ENCODE results near the gene IL18R1.

Gene IL18R1

DNA sequence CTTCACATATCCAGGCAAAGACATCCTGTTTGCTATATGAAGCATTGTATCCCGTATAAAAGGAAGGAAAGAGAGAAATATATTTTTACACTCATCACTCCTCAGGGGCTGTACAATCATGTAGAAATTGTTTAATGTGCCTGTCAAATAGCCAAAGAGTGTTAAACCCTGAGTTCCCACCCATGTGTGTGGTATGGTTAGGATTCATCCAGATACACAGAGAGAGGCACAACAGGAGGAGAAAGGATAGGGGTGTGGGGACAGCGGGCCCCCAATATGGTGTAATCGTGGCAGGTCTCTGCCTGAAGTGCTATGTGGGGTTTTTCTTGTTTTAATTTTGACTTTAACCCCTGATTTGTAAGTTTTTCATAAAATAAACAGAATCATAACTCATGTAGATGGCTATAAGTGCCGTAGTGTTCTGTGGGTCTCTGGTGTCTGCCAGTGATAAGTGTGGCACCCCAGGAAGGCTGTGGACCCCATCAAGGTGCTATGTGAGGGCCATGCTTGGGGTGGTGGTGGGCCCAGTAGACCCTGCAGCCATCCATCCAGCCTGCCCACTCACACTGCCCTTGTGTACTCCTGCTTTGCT lies 10.2 kb upstream of the IL18R1 start:
- DNase-seq: no peak

DNA sequence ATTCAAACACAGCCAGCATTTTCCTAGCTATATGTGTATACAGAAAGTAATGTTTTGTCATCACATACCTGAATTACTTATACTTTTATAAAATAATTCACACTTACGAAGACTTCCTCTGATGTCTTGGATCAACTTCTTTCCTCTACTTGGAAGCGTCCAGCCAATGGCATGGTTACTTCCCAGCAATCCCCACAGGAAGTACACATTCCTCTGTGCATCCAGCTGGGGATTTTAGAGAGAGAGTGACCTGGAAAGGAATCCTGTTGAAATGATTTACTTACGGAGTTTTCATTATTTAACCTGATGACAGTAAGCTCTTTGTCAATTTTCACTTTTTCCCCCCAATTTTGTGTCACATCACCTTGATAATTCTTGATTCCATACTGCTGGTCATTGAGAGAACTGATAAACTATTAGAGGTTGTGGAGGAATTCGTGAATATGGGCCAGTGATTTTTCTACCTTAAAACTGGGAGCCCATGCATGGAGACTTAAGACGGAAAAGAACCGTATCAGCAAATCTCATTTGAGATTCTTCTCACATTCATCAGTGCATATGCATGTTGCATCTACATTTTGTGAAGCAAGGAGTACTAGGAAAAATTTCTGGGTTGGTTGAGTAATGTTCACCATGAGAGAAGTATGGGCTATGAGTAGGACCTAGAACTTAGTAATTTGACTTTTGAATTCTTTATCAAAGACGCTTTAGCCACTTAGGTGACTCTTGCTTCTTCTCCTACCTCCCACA lies 9.0 kb upstream of the IL18R1 start:
- no peak for DNase-seq

GRCh38 chr2:102350137-102350793 lies 5.3 kb upstream of the IL18R1 start:
- DNase-seq: no peak

GRCh38 chr2:102356381-102356712 lies 751 bp downstream of the IL18R1 start:
- no peak for DNase-seq

DNA sequence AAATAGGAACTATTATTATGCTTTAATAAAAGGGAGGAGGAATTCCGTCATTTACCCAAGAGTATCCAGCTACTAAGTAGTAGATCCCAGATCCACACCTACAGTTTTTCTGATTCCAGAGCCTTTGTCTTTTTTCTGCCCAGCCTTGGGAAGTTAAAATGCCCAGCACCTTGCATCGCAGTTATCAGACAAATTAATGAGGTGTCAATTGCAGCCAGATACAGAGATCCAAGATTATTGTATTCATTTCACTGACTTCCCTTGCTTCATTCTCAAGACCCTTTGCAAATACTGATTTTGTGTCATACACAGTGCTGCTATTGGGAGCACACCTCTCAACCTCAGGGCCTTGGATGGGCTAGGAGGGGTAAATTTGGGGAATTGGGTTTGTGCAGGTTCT lies 1.1 kb downstream of the IL18R1 start:
- no peak for DNase-seq

DNA sequence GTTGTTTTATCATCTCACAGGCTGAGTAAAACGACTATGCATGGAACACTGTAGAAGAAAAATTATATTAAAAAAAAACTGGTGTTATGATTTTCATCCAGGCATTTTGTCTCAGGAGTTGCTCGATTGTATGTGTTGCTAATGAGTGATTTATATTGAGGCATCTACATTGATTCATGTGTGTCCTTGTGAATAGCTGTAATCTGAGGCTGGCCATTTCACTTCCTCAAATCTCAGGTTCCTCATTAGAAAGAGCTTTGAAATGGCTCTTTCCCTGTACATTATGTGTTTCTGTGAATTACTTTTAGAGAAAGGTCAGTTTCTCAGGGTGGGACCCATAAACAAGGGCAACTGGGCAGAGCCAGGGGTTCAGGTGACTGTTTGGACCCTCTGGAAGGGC lies 2.3 kb downstream of the IL18R1 start:
- DNase-seq: no peak

DNA sequence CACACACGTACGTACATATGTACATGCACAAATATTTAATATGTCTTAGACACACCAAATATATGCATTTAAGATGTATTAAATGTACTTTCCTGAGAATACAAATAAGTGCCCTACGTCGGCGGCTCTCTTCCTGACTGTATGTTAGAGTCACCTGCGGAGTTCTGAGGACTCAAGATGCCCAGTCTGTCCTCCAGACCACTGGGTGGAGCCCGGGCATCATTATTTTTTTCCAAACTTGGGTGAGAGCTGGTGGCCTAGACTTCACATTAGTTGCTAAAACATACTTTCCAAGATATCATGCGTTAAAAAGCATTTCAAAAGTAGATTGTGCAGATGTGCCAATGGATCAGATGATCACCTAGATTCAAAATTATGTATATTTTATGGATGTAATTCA lies 2.9 kb downstream of the IL18R1 start:
- no peak for DNase-seq

DNA sequence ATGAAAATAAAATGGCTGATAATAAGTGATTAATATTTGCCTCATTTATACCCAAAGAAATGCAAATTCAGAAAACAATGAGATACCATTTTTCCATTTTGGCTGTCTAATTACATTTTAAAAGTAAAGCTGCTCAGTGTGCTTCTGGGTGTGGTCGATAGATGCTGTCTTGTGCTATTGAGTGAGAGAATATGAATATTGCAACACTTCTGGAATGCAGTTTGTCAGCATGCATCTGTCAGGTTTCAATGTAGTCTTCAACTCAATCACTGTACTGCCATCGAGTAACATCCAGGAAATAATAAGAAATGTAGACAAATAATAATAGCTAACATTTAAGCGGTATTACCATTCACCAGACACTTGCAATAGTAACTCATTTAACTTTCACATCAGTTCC lies 3.9 kb downstream of the IL18R1 start:
- DNase-seq: no peak

GRCh38 chr2:102361632-102362241 lies 6.1 kb downstream of the IL18R1 start:
- no peak for DNase-seq

DNA sequence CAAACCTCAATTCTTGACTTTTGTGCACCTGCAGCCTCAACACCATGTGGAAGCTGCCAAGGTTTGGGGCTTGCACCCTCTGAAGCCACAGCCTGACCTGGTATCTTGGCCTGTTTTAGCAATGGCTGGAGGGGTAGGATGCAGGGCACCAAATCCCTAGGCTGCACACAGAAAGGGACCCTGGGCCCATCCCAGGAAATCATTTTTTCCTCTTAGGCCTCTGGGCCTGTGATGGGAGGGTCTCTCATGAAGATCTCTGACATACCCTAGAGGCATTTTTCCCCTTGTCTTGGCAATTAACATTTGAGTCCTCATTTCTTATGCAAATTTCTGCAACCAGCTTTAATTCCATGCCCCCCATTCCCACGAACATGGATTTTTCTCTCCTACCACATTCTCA lies 10.2 kb downstream of the IL18R1 start:
- no peak for DNase-seq

DNA sequence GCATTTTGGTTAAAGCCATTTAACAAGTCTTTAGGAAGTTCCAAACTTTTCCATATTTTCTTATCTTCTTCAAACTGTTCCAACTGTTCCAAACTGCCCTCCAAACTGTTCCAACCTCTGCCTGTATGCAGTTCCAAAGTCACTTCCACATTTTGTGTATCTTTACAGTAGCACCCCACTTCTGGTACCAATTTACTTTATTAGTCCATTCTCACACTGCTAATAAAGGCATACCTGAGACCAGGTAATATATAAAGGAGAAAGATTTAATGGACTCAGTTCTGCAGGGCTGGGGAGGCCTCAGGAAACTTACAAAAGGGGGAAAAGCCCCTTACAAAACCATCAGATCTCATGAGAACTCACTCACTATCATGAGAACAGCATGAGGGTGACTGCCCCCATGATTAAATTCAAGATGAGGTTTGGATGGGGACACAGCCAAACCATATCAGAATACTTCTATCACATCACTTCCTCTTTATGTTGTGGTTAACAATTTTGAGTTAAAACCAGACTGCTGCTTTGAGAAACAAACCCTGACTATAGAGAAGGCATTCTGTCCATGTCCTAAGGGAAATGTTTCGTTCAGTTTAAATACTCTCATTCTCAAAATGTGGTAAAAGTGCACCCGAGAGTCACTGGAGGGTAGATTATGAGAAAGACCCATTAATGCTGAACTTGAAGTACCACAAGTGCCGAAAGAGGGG lies 11.0 kb downstream of the IL18R1 start:
- DNase-seq: no peak

- DNase-seq: peak; percentile 40
These were observed 11.9 kb downstream of the IL18R1 start for GRCh38 chr2:102367331-102367971.

GRCh38 chr2:102368461-102369109 lies 13.0 kb downstream of the IL18R1 start:
- no peak for DNase-seq

DNA sequence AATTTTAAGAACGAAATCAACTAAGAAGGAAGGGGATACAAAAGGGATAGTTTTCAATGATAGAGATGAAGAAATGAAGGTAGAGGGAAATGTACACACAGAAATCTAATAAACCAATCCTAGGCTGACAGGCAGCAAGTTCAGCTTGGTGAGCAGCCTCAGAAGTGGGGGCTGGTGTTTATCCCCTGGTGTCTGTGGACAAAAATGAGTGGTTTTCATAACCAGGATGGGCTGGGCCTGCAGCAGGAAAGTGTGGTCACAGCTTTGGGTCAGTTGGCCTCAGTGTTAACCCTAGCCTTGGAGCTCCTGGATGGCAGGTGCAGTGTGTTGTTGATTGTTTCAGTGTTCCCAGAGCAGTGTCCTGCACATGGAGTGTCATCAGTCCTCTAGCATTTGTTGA lies 14.3 kb downstream of the IL18R1 start:
- no peak for DNase-seq

- DNase-seq: no peak
These were observed 20.5 kb downstream of the IL18R1 start for GRCh38 chr2:102376052-102376591.

DNA sequence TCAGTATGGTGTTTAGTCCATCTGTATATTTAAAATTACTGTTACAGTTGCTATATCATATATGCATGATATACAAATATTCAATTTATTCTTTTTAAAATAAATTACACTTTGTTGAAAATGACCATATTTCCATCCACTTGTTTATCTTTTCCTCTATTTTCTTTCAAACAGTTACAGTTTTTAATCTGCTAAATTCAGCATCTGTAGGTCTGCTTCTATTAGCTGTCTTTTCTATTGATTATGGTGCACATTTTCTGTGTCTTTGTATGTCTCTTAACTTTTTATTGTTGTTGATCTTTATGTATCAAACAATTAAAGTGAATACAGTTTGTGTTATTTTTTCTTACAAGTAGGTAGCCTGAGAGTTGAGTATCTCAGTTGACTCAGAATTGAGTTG lies 28.1 kb downstream of the IL18R1 start:
- DNase-seq: no peak

- no peak for DNase-seq
These were observed 29.9 kb downstream of the IL18R1 start for GRCh38 chr2:102385522-102385921.

GRCh38 chr2:102386004-102386403 lies 30.4 kb downstream of the IL18R1 start:
- no peak for DNase-seq

DNA sequence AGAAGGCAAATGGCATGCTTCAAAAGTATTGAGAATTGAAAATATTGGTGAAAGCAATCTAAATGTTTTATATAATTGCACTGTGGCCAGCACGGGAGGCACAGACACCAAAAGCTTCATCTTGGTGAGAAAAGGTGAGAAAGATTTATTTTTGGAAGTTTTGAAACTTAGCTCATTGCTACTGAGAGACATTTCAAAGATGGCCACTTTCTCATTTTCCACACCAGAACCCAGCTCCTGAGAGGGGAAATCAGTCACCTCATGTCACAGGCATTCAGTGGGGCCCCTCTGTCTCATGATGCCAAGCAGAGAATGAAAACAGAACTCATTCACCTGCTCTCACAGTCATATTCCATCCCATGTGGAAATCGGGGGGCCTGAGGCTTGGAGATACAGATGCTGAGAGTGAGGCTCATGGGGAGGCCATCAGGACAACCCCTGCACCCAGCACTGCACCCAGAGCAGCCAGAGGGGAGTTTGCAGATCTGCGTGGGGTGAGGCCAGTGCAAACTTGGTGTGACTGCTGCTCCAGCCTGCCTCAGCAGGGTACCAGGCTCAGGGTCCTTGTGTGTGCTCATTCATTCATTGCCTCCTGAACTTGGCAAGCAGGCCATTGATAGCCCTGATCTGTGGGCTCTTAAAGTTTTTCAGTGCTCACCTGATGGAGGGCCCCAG lies 31.4 kb downstream of the IL18R1 start:
- no peak for DNase-seq

DNA sequence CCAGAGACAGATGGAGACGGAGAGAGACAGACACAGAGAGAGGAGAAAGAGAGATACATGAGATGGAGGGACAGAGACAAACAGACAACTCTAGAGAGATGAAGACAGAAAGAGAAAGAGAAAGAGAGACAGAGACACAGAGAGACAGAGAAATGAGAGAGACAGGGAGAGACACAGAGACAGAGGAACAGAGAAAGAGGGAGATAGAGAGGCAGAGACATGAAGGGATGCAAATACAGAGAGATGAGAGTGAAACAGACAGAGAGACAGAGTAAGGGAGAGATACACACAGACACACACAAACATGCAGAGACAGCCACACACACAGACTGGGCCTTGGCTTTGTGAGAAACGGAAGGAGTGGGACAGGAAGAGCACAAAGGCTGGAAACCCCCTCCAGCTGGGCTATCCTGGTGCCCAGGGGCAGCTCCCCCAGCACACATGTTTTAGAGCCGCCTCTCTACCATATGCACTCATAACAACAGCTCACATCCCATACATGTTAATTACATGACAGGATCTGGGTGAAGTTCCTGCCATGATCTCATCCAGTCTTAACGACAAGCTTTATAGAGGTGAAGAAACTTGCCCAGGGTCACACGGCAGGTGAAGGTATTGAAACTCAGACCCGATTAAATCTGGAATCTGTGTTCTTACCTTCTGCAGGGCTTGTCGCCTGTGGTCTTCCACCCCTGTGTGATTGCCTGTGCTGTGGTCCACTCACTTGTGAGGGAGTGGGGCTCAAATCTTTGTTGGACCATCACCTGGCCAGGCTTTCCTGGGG lies 32.4 kb downstream of the IL18R1 start:
- no peak for DNase-seq

DNA sequence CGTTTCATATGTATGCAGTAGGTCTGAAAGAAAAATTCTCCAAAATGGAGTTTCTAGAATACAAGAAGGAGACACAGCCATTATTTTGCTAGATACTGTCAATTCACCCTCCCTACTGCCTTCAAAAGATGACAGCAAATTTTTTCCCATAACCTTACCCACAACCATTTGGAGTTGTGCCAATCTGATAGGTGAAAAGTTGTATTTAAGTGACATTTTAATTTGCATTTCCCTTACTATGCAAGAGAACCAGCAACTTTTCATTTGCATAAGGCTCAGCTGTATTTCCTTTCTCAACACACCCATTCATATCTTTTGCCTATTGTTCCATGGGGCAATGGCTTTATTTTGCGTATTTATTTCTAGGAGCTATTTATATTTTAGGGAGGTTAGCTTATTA lies 36.0 kb downstream of the IL18R1 start:
- DNase-seq: no peak

Data from activated naive CD4-positive, alpha-beta T cell treated with anti-CD3 and anti-CD28 coated beads, Interleukin-2, amount 50 U/mL, for 16 hours (primary cell).